ENCODE data around the gene HORMAD2. TPM values are rescaled to one million over a fixed set of nuclear protein-coding genes. Genes with fewer than 3 reads are reported as not detected.
"Not testable (repeated sequence)": the region's sequence is repeated elsewhere in the genome, so short reads cannot be mapped to it uniquely, and the experiment has no call there.

The HORMAD2 gene
- total RNA-seq, 1 experiment from 2014 or later: not detected

DNA sequence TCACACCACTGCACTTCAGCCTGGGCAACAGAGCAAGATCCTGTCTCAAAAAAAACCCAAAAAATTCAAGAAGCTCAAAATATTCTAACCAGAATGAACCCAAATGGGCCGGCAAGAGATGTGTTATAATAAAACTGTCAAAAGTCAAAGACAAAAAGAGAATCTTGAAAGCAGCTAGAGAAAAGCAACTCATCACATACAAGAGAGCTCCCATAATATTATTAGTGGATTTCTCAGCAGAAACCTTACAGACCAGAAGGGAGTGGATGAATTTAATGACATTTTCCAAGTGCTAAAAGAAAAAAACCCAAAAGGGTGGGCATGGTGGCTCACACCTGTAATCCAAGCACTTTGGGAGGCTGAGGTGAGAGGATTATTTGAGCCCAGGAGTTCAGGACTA, 22.9 kb upstream of the HORMAD2 start:
- DNase-seq (ENCODE audit: low spot score): no peak

DNA sequence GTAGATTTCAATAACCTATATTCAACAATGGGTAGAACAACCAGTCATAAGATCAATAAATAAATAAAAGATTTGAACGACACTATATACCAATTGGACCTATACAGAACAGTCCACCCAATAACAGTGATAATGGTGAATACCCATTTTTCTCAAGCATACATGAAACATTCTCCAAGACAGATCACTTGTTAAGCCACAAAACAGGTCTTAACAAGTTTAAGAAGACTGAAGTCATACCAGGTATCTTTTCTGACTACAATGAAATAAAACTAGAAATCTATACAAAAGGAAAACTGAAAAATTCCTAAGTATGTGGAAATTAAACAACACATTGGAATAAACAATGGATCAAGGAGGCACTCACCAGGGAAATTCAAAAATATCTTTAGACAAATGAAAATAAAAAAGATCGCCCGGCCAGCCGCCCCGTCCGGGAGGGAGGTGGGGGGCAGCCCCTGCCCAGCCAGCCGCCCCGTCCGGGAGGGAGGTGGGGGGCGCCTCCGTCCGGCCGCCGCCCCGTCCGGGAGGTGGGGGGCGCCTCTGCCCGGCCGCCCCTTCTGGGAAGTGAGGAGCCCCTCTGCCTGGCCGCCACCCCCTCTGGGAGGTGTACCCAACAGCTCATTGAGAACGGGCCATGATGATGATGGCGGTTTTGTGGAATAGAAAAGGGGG, 20.8 kb upstream of the HORMAD2 start:
- DNase-seq (ENCODE audit: low spot score): not testable (repeated sequence)

DNA sequence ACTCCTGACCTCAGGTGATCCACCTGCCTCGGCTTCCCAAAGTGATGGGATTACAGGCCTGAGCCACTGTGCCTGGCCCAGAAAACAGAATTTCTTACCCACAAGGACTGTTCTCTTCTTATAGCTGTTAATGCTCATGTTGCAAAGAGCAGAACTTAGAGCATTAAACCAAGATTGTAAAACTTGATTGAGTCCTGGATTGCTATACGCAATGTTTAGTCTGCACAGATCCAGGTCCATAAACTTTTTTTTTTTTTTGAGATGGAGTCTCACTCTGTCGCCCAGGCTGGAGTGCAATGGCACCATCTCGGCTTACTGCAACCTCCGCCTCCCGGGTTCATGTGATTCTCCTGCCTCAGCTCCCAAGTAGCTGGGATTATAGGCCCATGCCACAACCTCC, 19.2 kb upstream of the HORMAD2 start:
- not testable (repeated sequence) for DNase-seq (ENCODE audit: low spot score)

DNA sequence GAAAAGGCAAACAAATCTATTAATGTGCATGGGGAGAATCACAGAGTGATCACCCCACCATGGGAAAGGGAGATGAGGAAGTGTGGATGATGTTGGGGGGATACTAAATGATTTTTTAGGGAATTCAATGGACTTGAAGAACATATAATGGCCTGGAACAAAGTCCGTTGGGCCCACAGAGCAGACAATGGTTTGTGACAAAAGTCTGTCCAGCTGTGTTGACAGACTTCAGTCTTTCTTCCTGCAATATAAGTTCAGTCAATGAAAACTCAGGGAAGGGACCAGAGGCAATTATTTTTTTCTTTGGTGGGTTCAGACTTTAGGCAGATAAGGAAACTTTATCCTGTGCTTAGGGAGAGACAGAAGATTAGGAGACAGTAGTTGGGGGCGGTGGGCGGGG, 18.0 kb upstream of the HORMAD2 start:
- no peak for DNase-seq (ENCODE audit: low spot score)

DNA sequence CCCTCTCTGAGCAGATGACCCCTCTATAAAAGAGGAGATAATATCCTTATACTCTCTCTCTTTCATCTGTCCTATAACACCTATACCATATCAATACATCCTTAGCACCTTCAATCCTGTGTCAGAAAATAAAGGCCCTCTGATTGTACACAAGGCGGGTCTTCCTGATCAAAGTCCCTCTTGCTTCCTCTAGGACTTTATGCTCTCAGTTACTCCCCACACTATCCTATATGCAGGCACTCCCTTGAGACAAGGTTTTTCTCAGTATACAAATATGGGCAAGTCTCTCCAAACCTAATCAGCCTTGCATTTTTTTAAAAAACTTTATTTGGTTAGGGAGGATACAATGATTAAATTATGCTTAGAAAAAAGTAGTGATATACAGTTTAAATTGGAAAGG, 17.3 kb upstream of the HORMAD2 start:
- DNase-seq (ENCODE audit: low spot score): no peak

- DNase-seq (ENCODE audit: low spot score): no peak
These were observed 16.1 kb upstream of the HORMAD2 start for GRCh38 chr22:30064172-30064571.

DNA sequence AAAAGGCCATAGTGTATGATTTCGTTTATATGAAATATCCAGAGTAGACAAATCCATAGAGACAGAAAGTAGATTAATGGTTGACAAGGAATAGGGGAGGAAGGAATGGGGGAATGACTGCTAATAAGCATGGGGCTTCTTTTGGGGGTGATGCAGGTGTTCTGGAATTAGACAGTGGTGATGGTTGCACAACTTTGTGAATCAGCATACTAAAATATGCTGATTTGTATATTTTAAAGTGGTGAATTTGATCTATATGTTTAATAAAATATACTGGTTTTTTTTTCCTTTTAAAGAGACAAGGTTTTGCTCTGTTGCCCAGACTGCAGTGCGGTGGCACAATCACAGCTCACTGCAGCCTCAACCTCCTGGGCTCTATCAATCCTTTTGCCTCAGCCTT, 6.5 kb upstream of the HORMAD2 start:
- DNase-seq (ENCODE audit: low spot score): no peak

DNA sequence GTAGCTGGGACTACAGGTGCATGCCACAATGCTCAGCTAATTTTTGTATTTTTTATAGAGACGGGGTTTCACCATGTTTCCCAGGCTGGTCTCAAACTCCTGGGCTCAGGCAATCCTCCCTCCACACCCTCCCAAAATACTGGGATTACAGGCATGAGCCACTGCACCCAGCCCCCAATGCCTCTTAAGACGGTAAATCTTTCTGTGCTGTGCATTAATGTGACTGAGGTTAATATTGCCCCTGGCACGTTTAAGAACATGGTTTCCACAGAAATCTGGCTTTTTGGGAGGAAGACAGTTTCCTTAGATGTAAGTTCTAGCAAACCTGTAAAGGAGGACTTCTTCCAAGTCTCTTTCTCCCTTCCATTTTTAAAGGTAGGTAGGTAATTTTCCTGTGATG, 6.1 kb upstream of the HORMAD2 start:
- DNase-seq (ENCODE audit: low spot score): no peak

DNA sequence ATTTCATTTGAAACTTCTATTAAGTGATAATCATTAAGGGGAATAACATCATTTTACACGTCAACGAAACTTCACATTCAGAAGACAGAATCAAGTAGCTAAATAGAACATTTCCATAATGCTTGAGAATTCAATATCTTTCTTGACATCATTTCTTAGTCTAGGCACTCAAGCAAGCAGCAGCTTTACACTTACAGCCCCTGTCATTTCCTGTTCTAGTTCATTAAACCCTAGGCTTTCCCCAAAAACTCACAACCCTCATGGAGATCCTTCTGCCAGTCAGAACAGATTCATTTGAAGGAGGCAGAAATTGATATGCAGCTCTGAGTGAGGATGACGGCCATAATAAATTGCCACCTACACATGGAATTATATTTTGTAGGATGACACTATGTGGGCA, 5.3 kb upstream of the HORMAD2 start:
- no peak for DNase-seq (ENCODE audit: low spot score)

DNA sequence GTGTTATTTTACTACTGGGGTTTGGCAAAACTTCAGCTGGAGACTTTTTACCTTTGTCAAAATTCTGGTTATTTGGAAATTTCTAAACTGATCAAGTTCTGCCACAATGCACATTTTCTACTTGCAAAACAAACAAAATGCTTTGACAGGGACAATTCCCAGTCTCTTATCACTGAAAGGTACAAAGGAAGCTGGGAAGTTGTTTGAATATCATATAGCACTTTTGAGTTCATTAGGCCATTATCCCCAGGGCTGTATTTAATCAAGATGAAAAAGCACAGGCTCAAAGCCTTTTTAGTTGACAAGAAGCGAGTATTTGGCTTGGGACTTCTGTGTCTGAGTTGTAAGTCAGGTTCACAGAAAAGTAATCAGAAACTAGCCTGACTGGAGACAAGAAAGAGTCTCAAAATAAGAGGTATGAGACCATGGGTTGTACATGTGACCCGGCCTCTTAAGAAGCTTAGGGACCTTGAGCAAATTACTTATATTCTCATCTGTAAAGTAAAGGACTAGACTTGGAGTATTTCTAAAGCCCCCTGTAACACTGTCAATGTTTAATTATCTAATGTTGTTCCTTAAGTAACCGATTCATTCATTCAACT, 2.9 kb upstream of the HORMAD2 start:
- no peak for DNase-seq (ENCODE audit: low spot score)

DNA sequence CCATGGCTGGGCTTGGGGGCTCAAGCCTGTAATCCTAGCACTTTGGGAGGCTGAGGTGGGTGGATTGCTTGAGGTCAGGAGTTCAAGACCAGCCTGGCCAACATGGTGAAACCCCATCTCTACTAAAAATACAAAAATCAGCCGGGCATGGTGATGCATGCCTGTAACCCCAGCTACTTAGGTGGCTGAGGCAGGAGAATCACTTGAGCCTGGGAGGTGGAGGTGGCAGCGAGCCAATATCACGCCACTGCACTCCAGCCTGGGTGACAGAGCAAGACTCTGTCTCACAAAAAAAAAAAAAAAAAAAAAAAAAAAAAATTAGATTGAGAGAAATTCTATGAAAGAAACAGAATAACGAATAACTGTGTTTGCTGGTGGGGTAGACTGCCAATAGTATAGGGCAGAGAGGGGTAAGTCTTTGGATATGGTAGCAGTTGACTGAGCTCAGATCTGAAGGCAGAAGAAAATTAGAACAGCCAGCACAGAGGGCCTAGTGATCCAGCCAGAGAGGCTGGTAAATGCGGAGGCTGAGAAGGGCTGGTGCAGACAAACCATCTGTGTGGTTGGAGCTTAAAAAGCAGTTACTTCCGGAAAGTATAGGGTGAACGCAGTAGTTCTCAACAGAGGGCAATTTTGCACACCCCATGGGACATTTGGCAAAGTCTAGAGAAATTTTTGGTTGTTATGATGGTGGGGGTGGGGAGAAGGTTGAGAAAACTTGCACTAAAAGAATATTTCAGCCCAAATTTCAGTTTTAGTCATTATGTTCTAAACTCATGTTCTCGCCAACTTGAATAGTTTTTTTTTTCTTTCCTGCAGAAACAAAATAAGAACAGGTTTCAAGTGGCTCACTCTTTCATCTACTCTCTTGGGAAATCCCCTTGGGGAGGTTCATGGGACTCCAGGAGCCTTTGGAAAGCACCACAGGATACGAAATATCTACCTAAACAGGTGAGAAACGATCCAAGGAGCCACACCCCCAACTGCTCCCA, 1.6 kb upstream of the HORMAD2 start:
- DNase-seq (ENCODE audit: low spot score): no peak

DNA sequence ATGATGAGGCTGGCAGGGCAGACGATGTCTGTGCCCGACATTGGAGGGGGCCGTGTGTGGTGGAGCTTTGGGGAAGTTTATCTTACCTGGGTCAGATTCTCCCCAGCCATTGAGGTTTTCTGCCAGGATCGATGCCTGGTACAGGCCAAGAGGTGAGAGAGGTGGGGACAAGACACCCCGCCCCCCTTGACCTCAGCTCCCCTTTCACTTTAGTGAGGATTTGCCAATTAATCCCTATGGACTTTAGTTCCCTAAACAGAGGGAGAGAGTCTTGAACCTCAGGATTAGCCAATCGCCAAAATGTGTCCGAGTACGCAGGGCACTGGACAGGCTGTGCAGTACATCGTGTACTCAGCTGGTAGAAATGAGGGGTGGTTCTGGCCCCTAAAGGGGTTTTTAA, 541 bp downstream of the HORMAD2 start:
- DNase-seq (ENCODE audit: low spot score): no peak

GRCh38 chr22:30086496-30086895, 6.2 kb downstream of the HORMAD2 start:
- no peak for DNase-seq (ENCODE audit: low spot score)

- not testable (repeated sequence) for DNase-seq (ENCODE audit: low spot score)
These were observed 6.8 kb downstream of the HORMAD2 start for GRCh38 chr22:30087037-30087436.

DNA sequence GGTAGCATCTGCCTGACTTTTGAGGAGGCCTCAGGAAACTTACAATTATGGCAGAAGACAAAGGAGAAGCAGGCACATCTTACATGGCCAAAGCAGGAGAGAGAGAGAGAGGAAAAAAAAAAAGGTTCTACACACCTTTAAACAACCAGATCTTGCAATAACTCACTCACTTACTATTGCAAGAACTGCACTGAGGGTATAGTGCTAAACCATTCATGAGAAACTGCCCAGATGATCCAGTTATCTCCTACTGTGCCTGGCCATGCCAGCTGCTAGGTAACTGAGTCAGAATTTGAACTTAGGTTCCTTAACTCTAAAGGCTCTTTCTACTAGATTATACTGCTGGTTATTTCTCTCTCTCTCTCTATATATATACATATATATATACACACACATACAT, 7.3 kb downstream of the HORMAD2 start:
- DNase-seq (ENCODE audit: low spot score): no peak

GRCh38 chr22:30088468-30088867, 8.2 kb downstream of the HORMAD2 start:
- no peak for DNase-seq (ENCODE audit: low spot score)

GRCh38 chr22:30089655-30089974, 9.4 kb downstream of the HORMAD2 start:
- DNase-seq (ENCODE audit: low spot score): no peak

- DNase-seq (ENCODE audit: low spot score): no peak
These were observed 12.4 kb downstream of the HORMAD2 start for GRCh38 chr22:30092686-30093085.

- no peak for DNase-seq (ENCODE audit: low spot score)
These were observed 14.5 kb downstream of the HORMAD2 start for GRCh38 chr22:30094804-30095203.

DNA sequence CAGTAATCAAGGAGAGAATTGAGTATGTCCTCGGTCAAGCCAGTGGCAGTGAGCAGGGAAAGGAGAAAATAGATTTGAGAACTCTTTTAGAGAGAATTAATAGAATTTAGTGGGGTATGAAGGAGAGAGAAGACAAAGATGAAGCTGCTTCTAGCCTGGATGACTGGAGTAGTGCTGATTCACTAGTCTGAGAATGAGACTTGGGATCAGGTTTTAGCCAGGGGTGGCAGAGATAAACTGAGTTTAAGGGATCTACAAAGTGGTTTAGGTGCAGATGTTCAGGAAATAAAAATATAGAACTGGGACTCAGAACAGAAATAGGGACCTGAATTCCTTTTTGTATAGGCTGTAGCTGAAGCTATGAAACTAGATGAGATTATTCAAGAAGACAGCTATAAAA, 17.6 kb downstream of the HORMAD2 start:
- DNase-seq (ENCODE audit: low spot score): no peak

DNA sequence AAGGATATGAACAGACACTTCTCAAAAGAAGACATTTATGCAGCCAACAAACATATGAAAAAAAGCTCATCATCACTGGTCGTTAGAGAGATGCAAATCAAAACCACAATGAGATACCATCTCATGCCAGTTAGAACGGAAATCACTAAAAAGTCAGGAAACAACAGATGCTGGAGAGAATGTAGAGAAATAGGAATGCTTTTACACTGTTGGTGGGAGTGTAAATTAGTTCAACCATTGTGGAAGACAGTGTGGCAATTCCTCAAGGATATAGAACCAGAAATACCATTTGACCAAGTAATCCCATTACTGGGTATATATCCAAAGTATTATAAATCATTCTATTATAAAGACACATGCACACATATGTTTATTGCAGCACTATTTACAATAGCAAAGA, 20.5 kb downstream of the HORMAD2 start:
- not testable (repeated sequence) for DNase-seq (ENCODE audit: low spot score)

- DNase-seq (ENCODE audit: low spot score): no peak
These were observed 24.4 kb downstream of the HORMAD2 start for GRCh38 chr22:30104501-30105156.
